Activated CD8-positive, alpha-beta T cell treated with anti-CD3 and anti-CD28 coated beads for 36 hours (primary cell): Measurements from ENCODE around the gene EPO. TPM values are rescaled to one million over a fixed set of nuclear protein-coding genes. Genes with fewer than 3 reads are reported as not detected.

ENCODE experiments used
- ATAC-seq: fragments of 200-7000 bp; cut with Tn5 transposase; one replicate; pipeline ENCODE4 v1.10.0; 2021; ENCODE audit warnings: mild to moderate bottlenecking, moderate library complexity
- CTCF ChIA-PET: fragments of 350-600 bp; sonication (Branson Sonifier 250); formaldehyde crosslinking; loops from one replicate; lab custom pipeline; 2021; ENCODE audit warnings: antibody characterized with exemption; lab: Charles Lee
- POLR2A ChIA-PET: fragments of 350-600 bp; sonication (Branson Sonifier 250); formaldehyde crosslinking; loops from one replicate; lab custom pipeline; 2021; ENCODE audit warnings: antibody characterized with exemption; lab: Charles Lee
- DNase-seq: peaks from one replicate; pipeline ENCODE4 v3.0.0-alpha.2; 2020
- H3K27ac Mint-ChIP-seq: one replicate; pipeline ENCODE4 v1.8.0; 2021; ENCODE audit warnings: mild to moderate bottlenecking, mixed read lengths
- H3K27me3 Mint-ChIP-seq: one replicate; pipeline ENCODE4 v1.8.0; 2021; ENCODE audit warnings: mixed read lengths
- H3K36me3 Mint-ChIP-seq: one replicate; pipeline ENCODE4 v1.8.0; 2021; ENCODE audit warnings: low read depth, mixed read lengths
- H3K4me1 Mint-ChIP-seq: one replicate; pipeline ENCODE4 v1.8.0; 2021; ENCODE audit warnings: low read depth, mixed read lengths
- H3K4me3 Mint-ChIP-seq: one replicate; pipeline ENCODE4 v1.8.0; 2021; ENCODE audit warnings: mild to moderate bottlenecking, moderate library complexity, mixed read lengths
- H3K9me3 Mint-ChIP-seq: one replicate; pipeline ENCODE4 v1.8.0; 2021; ENCODE audit warnings: mixed read lengths
- intact Hi-C: fragments of 100-400 bp; cut with micrococcal nuclease; formaldehyde crosslinking; loops from one replicate; pipeline ENCODE4 v1.10.0; 2022
- total RNA-seq, 2 experiments: library from RNA; stranded (reverse); gene quantifications; one replicate each; pipeline ENCODE4 v1.2.3, GENCODE V29; 2021
- TF ChIP-seq, protein P1 (sequence below): fragments of 200-600 bp; IDR thresholded peaks from one replicate; pipeline ENCODE4 v1.8.0; 2022; ENCODE audit warnings: antibody characterized with exemption, mild to moderate bottlenecking

Gene EPO
- total RNA-seq, 2 experiments from 2014 or later, result not detected

DNA sequence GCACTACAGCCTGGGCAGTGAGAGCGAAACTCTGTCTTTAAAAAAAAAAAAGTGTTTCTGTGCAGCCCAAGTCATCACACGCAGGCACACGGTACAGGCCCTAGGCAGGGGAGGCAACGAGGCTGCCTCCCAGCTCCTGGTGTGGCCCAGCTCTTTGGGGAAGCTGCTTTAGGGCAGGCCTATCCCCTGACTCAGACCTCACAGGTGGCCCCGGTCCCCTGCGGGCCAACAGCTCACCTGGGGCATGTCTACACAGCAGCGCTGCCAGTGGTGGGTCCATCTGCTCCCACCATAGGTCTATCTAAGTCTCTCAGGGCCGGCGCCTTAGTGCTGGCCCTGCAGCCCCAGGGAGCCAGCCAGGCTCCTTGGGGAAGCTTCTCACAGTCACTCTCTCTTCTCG lies 44.6 kb downstream of the EPO start:
- Mint-ChIP-seq H3K4me3 (no peak overlapping the region), H3K27me3 (no peaks in the 10 kb centered on the region), H3K9me3 (no peaks in the 10 kb centered on the region), H3K27ac (no peak overlapping the region), H3K36me3 (no peaks in the 10 kb centered on the region), H3K4me1 (no peaks in the 10 kb centered on the region)
- no peak for DNase-seq
- no peak for ATAC-seq
- POLR2A ChIA-PET, result interaction anchor here (0.8 kb wide), 1 partner anchor 9 kb away, joined by 3 read pairs; no protein-coding TSS in a partner anchor
- TF ChIP-seq, protein P1, sequence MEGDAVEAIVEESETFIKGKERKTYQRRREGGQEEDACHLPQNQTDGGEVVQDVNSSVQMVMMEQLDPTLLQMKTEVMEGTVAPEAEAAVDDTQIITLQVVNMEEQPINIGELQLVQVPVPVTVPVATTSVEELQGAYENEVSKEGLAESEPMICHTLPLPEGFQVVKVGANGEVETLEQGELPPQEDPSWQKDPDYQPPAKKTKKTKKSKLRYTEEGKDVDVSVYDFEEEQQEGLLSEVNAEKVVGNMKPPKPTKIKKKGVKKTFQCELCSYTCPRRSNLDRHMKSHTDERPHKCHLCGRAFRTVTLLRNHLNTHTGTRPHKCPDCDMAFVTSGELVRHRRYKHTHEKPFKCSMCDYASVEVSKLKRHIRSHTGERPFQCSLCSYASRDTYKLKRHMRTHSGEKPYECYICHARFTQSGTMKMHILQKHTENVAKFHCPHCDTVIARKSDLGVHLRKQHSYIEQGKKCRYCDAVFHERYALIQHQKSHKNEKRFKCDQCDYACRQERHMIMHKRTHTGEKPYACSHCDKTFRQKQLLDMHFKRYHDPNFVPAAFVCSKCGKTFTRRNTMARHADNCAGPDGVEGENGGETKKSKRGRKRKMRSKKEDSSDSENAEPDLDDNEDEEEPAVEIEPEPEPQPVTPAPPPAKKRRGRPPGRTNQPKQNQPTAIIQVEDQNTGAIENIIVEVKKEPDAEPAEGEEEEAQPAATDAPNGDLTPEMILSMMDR, result no peak
- CTCF ChIA-PET, result no interaction called here
- intact Hi-C loops, result no loop called here

DNA sequence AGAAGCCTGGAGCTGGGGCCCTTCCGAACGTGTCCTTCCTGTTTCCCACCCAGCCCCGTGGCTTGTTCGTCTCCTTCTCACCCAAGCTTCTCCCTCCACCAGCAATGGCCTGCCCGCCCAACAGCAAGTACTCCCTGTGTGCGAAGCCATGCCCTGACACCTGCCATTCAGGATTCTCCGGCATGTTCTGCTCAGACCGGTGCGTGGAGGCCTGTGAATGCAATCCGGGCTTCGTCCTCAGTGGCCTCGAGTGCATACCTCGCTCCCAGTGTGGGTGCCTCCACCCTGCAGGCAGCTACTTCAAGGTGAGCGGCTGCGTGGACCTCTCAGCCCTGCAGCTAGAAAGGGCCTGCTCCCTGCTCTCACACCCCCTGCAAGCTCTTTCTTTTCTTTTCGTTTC lies 45.0 kb downstream of the EPO start:
- ChIA-PET POLR2A (interaction anchor here (0.8 kb wide), 1 partner anchor 9 kb away, joined by 3 read pairs; no protein-coding TSS in a partner anchor), CTCF (no interaction called here)
- no peak overlapping the region for H3K4me3 Mint-ChIP-seq
- TF ChIP-seq, protein P1, result no peak
- no peaks in the 10 kb centered on the region for H3K36me3 Mint-ChIP-seq
- intact Hi-C loops, result no loop called here
- DNase-seq (no peak), ATAC-seq (no peak)
- H3K27ac Mint-ChIP-seq, result no peak overlapping the region
- H3K27me3 Mint-ChIP-seq, result no peaks in the 10 kb centered on the region
- no peaks in the 10 kb centered on the region for H3K9me3 Mint-ChIP-seq
- H3K4me1 Mint-ChIP-seq, result no peaks in the 10 kb centered on the region

DNA sequence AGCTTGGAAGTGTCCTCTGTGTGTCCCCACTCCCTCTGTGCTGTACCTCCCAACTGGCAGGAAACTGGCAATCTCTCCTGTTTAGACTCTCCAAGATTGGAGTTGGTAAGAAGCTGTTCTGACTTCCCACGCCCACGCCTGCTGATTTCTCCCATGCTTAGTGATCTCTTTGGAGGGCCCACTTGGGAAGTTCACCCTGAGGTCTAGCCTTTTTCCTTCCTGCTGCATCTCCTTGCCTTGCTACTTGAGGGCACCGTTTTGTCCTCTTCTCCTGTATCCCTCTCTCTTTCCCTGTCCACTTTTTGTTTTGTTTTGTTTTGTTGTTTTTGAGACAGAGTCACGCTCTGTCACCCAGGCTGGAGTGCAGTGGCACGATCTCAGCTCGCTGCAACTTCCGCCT lies 48.5 kb downstream of the EPO start:
- POLR2A ChIA-PET, result no interaction called here
- H3K9me3 Mint-ChIP-seq, result no peaks in the 10 kb centered on the region
- H3K27me3 Mint-ChIP-seq, result no peaks in the 10 kb centered on the region
- TF ChIP-seq, protein P1, result no peak
- ATAC-seq, result no peak
- intact Hi-C loops, result no loop called here
- CTCF ChIA-PET, result interaction anchor here (1.1 to 2.8 kb wide), 3 partner anchors 16 to 83 kb away, joined by 3 to 7 read pairs (median 4); partner anchors contain the start of gene SLC12A9
- H3K27ac Mint-ChIP-seq, result no peak overlapping the region
- no peaks in the 10 kb centered on the region for H3K36me3 Mint-ChIP-seq
- H3K4me1 Mint-ChIP-seq, result no peaks in the 10 kb centered on the region
- no peak for DNase-seq
- H3K4me3 Mint-ChIP-seq, result no peak overlapping the region

Other genes starting within 250 kb of the EPO start
- gene TSC22D4, start 241.3 kb upstream of the EPO start, total RNA-seq, result 10 to 100 TPM; 92.6 to 94.2 TPM
- under 1 TPM; 0.32 to 0.38 TPM for gene NYAP1, start 236.5 kb upstream of the EPO start, total RNA-seq
- gene AGFG2, start 181.3 kb upstream of the EPO start, total RNA-seq, result 10 to 100 TPM; 45.6 to 45.8 TPM
- 10 to 100 TPM in 1 of 2 experiments, 1 to 10 TPM in 1; 9.9 to 12.8 TPM for gene SAP25, start 146.6 kb upstream of the EPO start, total RNA-seq
- gene LRCH4, start 134.3 kb upstream of the EPO start, total RNA-seq, result 10 to 100 TPM; 77.7 to 78.7 TPM
- gene FBXO24, start 134.1 kb upstream of the EPO start, total RNA-seq, result 1 to 10 TPM; 1.4 to 1.5 TPM
- 1 to 10 TPM; 3.9 to 4.6 TPM for gene PCOLCE, start 118.1 kb upstream of the EPO start, total RNA-seq
- 10 to 100 TPM in 1 of 2 experiments, 1 to 10 TPM in 1; 9.6 to 10.5 TPM for gene MOSPD3, start 107.9 kb upstream of the EPO start, total RNA-seq
- gene TFR2, start 78.9 kb upstream of the EPO start, total RNA-seq, result 10 to 100 TPM; 11.3 to 11.9 TPM
- gene ACTL6B, start 64.0 kb upstream of the EPO start, total RNA-seq, result not detected
- gene GNB2, start 46.7 kb upstream of the EPO start, total RNA-seq, result 100 to 1,000 TPM; 192 TPM
- 10 to 100 TPM; 36.9 to 41.5 TPM for gene GIGYF1, start 26.2 kb upstream of the EPO start, total RNA-seq
- gene POP7, start 14.3 kb upstream of the EPO start, total RNA-seq, result 10 to 100 TPM; 47.4 to 48.1 TPM
- not detected for gene ZAN, start 13.1 kb downstream of the EPO start, total RNA-seq
- gene EPHB4, start 107.1 kb downstream of the EPO start, total RNA-seq, result 1 to 10 TPM; 4.8 to 5.8 TPM
- 10 to 100 TPM; 10.2 to 11.3 TPM for gene SLC12A9, start 132.2 kb downstream of the EPO start, total RNA-seq
- gene TRIP6, start 146.9 kb downstream of the EPO start, total RNA-seq, result 10 to 100 TPM; 27.5 to 28.4 TPM
- gene SRRT, start 154.6 kb downstream of the EPO start, total RNA-seq, result 100 to 1,000 TPM; 211 to 239 TPM
- gene UFSP1, start 169.2 kb downstream of the EPO start, total RNA-seq, result 1 to 10 TPM; 2.1 to 2.2 TPM
- gene ACHE, start 175.4 kb downstream of the EPO start, total RNA-seq, result under 1 TPM in 1 of 2 experiments, not detected in 1; 0.25 TPM
- gene MUC3A, start 229.1 kb downstream of the EPO start, total RNA-seq, result not detected
- gene MUC12, start 249.1 kb downstream of the EPO start, total RNA-seq, result under 1 TPM in 1 of 2 experiments, not detected in 1; 0.54 TPM